HUDEP-2 (cell line): ENCODE measurements around the gene DAB2IP.
"Not testable (repeated sequence)": the region's sequence is repeated elsewhere in the genome, so short reads cannot be mapped to it uniquely, and the experiment has no call there.

ENCODE experiments used
- DNase-seq, 76 experiments: peaks; one replicate each; lab custom pipeline; 2025; ENCODE audit not compliant: unreplicated experiment in 76 of 76; lab: John Stamatoyannopoulos, UW

The DAB2IP gene

DNA sequence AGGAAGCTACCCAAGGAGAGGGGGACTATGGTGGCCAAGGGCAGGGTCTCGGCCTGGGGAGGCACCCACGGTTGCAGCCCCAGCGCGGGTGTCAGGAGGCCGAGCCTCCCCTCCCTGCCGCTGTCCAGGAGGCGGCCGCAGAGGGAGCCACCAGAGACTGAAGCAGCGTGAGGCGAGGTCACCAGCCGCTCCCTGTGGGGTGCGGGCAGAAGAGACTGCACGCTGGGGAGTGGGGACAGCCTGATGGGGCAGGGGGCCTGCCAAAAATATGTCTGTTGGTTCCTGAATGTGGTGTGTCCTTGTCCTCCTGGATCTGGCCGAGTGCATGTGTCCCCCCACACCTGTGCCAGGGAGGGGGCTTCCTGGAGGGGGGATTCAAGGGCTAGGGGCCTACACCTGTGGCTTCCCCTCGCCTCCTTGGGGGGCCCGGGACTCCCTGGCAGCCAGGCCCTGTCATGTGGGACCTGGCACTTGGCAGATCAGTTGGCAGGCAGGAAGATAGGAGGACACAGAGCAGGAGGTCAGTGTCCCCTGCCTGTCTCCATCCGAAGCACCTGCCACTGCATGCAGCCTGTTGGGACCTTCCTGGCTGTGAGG, 131.2 kb downstream of the DAB2IP start:
- no peak for DNase-seq

DNA sequence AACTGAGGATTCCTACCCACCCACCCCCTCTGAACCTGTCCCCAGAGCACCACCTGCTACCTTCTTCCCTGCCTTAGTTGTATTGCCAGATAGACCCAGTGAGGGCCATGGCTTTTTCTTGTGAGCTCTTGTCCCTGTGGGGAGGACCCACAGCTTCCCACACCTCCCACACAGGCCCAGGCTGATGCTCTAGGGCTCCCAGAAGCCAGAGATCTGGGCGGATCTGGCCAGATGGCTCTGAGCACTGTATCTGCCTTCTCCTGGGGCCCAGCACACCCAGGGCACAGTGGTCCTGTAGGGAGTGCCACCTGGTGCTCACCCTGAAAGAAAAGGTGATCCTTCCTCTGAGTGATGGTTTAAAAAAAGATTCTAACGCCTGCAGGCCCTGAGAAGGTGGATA, 131.7 kb downstream of the DAB2IP start:
- no peak for DNase-seq

DNA sequence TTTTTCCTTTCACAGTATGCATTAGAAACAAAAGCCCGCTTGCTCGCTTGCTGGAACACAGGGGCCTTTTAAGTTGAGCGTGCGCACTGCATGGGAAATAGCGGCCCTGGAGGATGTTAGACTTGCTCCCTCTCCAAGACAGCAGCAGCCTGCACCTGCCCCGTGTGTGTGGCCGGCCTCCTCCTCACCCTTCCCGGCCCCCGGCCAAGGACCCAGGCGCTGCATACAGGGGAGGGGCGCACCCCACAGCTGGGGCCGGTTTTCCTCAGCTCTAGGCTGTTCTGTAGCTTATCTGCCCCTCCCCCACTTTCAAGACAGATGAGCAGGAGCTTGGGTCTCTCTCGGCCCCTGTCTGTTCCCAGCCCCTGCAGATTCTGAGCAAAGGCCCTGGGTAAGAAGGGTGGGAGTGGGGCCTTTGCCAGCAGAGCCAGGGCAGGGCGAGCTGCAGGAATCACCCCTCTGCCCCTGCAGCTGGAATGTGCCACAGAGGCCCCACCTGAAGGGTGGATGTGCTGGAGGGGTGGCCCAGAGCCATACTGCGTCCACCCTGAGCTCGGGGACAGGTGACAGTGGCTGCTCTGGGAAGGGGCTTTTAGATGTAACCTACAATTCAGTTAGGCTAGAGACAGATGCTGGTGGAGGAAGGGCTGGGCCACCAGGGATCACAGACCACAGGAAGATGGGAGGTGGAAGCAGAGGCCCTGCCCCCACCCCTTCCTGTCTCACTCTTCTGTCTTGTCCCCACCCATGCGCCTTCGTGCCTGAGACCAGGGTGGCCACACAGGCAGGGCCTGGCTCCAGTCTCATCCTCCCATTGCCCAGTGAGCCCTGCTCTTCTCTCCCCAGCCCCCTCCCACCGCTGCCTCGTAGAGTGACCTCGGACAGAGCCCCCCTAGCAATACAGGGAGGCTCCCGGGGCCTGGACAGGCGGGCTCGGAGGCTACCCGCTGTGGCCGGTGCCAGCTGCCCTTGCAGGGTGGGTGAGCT, 132.4 kb downstream of the DAB2IP start:
- no peak for DNase-seq

DNA sequence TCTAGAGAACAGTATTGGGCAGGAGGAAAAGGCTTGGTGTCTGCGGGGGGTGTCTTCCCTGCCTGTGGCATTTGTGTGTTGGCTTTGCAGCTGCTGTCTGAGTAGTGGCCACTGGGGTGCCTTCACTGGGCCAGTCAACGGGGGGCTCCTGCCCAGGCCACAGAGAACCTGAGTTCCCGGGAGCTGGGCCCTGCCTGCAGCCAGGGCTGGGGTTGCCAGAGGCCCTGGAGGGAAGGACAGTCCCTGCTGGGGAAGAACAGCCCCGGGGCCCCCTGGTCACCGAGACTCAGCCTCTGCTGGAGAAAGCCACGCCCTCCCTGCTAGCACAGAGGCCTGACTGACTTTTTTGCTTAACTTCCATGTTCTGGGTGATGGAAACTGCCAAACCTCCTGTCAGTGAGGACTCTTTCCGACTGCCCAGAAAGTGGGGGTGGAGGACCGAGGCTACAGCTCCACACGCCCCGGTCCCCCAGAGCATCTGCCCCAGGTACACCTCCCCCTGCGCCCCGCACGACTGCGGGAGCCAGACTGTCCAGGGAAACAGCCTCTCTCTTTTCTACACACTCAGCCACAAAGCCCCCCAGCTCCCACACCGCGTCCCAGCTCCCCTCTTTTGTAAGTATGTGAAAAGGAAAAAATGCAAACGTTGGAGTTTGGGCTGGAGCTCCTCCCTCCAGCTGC, 133.4 kb downstream of the DAB2IP start:
- DNase-seq, result no peak

DNA sequence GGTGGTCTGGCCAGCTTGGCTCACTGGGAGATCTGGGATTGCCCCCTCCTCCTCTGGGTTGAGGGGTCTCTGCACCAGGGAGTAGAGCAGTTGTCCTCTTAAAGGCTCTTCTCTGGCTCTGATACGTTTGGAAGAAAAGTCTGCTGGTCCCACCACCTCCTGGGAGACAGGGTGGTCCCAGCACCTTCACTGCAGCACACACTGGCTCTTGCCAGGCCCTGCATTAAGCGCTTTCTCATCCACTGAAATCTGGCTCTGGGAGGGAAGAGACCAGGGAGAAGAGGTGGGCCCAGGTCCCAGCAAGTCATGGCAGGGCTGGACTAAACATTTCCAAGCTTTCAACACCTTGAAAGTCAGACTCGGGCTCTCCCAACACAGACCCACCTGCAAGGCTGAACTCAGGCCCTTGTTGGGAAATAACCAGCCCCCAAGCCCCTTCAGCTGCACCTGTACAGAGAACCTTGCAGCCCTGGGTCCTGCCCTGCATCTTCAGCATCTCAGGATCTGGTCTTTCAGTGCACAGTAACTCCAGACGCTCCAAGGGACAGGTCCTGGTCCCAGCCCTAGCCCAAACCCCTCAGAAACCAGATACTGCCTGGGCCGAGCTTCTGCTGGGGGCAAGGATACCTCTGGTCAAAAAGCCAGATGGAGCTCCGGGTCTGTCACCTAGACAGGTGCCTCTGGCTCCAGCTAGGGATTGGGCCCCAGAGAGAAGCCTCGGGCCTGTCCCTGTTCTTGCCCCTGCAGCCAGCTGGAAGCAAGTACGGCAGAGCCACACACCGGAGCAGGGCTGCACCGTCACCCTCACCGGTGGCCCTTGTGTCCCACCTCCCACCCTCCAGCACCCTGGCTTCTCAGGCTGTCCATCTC, 134.5 kb downstream of the DAB2IP start:
- DNase-seq, result no peak

DNA sequence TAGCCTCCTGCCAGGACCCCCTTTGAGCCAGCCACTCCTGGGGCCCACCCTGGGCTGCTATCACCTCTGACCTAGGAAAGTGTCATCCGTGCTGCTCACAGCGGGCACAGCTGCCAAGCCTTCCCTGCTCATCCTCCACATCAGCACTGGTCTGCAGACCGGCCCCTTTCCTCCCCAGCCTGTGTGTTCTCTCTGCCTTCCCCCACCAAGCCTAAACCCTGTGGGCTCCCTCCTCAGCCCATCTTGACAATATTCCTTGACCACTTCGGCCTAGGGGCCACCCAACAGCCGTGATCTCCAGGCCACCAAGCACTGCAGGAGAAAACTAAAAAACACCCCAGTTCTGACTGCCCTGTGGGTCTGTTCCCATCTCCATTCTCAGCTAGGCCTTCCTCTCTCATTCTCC, 135.1 kb downstream of the DAB2IP start:
- no peak for DNase-seq

DNA sequence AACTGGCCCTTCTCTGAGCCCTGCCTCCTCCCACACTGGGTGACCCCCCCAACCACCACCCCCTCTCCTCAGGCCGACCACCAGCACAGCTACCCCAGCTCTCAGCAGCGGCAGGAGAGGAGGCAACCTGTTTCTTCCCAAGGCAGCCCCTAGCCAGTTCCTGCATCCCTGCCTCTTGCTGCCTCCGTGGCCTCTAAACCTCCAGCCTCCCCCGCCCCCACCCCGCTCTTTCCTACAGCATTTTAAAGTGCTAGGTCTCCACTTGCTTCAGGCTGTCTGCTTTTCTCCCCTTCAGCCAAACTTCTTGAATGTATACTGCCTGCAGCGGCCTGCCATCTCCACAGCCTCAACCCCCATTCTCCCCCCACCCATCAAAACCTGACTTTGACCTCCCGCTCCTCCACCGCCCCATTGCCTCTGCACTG, 135.6 kb downstream of the DAB2IP start:
- no peak for DNase-seq

DNA sequence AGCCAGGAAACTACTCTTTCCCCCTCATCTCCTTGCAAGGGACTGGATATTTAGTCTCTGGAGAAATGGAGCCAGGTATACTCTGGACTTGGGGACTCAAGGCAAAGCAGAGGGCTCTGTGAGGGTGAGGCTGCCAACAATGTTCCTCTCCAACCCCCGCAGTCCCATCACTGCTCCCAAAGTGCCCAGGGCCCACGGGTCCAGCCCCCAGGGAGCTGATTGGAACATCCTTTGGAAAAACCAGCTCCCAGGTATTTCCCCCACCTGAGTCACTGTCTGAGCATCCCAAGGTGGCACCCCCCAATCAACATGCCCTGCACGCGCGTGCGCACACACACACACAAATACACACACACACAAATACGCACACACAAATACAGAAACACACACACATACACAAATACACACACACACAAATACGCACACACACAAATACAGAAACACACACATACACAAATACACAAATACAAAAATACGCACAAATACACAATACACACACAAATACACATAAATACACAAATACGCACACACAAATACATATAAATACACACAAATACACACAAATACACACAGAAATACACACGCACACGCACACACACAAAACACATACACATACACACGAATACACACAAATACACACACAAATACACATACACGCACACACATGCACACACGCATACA, 137.4 kb downstream of the DAB2IP start:
- no peak for DNase-seq

DNA sequence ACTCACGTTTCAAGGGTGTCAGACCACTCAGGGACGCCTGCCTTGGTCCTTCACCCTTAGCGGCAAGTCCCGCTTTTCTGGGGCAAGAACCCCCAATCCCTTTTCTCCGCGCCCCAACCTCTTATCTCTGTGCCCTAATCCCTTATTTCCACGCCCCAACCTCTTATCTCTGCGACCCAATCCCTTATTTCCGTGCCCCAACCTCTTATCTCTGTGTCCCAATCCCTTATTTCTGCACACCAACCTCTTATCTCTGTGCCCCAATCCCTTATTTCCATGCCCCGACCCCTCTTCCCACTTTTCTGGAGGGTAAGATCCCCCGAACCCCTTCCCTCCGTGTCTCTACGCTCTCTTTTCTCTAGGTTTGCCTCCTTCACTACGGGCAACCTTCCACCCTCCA, 139.4 kb downstream of the DAB2IP start:
- no peak for DNase-seq

DNA sequence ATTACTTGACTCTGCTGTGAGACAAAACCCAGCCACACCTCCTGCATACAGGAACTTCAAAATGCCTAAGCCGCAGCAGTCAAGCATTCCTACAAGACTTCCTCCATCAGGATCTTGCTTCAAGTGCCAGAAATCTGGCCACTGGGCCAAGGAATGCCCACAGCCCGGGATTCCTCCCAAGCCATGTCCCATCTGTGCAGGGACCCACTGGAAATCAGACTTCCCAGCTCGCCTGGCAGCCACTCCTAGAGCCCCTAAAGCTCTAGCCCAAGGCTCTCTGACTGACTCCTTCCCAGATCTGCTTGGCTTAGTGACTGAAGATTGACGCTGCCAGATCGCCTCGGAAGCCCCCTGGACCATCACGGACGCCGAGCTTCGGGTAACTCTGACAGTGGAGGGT, 141.0 kb downstream of the DAB2IP start:
- DNase-seq, result not testable (repeated sequence)

DNA sequence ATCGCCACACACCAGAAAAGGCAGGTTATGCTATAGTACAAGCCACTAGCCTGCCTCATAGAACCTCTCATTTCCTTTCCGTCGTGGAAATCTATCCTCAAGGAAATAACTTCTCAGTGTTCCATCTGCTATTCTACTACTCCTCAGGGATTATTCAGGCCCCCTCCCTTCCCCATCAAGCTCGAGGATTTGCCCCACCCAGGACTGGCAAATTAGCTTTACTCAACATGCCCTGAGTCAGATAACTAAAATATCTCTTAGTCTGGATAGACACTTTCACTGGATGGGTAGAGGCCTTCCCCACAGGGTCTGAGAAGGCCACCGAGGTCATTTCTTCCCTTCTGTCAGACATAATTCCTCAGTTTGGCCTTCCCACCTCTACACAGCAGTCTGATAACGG, 142.9 kb downstream of the DAB2IP start:
- not testable (repeated sequence) for DNase-seq

DNA sequence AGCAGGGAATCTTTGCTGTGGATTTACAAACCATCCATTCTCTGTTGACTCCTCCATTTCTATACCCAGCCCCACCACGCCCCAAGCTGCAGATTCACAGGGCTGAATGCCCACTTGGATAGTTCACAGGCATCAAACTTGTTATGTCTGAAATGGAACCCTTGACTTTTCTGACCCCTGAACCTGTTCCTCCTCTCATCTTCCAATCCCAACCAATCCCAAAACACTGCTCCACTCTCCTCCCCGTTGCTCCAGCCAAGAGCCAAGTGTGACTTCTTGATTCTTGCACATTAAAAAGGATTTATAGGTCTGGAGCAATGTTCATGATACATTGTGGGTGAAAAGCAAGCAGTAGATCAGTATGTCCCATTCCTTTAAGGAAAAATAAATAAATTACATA, 145.6 kb downstream of the DAB2IP start:
- no peak for DNase-seq

DNA sequence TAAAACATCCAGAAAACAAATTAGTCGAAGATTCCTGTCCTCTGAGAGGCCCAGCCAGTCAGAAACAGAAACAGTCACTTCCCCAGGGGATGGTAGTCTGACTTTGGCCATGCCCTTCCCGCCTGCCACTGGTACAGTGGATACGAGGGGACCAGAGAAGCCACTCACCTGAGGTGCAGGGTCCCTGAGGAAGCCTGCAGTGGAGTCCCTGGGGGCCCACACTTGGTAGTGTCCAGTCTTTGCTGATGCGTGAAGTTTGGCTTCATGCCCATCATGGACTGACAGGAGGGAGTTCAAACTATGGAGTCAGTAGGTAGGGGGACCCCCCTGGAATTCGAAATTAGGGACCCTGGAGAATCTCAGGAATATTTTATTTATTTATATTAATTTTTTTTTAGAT, 147.5 kb downstream of the DAB2IP start:
- DNase-seq, result no peak

DNA sequence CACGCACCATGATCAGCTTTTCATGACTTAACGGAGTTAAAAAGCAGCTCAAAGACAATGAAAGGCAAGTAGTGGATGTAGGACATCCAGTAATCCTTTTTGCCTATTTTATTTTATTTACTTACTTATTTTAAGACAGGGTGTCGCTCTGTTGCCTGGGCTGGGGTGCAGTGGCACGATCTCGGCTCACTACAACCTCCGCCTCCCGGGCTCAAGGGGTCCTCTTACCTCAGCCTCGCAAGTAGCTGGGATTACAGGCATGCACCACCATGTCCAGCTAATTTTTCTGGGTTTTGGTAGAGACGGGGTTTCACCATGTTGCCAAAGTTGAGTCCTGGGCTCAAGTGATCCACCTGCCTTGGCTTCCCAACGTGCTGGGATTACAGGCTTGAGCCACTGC, 148.9 kb downstream of the DAB2IP start:
- no peak for DNase-seq

DNA sequence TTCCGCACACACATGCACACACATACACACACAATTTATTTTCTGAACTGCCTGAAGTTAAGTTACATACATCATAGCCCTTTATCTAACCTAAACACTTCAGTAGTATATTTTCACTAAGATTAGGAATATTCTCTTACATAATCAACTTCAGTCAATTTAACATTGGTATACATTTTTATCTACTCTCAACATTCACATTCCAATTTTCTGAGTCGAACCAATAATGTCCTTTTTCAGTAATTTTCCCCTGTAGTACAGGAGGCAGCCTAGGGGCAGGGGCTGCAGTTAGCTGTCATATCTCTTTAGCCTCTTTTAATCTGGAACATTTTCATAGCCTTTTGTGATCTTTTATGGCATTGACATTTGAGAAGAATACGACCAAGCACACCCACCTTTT, 150.1 kb downstream of the DAB2IP start:
- DNase-seq, result peak in 2 of 76 experiments; percentile 11 to 15

DNA sequence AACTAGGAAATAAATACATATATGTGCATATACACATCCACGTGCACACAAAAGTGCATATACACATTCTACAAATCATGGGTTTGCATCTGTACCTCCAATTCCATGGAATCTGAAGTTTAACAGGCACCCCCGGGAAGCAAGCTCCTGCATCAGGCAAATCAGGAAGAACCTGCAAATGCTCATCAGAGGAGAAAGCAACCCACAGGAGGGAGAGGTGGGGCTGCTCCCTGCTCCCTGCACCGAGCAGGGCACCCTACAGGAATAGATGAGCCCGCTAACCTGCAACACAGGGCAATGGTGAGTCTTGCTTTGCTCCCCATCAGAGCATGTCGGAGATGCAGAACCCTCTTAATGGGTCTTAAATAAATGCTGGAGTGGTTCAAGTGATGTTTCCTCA, 151.3 kb downstream of the DAB2IP start:
- no peak for DNase-seq

DNA sequence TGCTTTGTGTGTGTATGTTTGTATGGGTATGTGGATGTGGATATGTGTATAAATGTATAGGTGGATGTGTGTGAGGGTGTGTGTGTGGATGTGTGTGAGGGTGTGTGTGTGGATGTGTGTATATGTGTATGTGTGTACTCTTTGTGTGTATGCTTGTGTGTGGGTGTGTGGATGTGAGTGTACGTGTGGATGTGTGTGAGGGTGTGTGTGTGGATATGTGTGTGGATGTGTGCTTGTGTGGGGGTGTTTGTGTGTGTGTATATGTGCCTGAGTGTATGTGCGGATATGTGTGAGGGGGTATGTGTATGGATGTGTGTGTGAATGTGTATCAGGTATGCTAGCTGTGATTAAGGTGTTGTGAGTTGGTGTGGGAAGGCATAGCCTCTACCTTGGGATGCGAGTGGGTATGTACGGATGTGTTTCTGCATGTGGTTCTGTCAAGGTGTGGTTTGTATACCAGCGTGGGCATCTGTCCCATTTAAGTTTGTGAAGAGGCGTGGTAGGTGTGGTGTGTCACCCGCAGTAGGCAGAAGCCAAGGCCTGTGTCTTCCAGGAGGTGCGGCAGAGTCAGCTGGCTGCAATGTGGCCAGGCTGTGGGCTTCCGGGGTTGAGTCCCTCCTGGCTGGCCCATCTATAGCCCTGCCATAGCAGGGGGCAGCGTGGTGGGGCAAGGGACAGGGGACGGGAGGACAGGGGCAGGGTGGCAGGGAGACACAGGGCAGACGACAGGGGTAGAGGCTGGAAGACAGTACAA, 155.8 kb downstream of the DAB2IP start:
- no peak for DNase-seq

DNA sequence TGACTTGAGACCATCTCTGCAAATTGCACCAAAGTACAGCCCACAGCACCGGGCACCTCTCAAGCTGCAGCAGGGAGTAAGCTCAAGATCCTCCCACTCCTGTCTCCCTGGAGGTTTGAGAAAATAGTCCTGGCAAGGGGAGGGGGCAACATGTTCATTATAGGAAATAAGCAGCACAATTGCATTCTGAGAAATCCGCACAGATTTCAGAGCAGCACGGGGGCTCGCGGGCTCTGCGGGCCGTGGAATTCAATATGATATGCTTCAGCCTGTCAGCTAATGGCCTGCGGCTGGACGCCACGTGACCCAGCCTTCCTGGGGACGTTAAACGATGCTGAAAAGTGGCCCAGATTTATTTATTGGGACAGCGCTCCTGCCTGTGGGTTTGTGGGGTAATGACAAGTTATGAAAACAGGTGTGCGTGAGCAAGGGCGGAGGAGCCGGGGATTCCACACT, 156.4 kb downstream of the DAB2IP start:
- no peak for DNase-seq

DNA sequence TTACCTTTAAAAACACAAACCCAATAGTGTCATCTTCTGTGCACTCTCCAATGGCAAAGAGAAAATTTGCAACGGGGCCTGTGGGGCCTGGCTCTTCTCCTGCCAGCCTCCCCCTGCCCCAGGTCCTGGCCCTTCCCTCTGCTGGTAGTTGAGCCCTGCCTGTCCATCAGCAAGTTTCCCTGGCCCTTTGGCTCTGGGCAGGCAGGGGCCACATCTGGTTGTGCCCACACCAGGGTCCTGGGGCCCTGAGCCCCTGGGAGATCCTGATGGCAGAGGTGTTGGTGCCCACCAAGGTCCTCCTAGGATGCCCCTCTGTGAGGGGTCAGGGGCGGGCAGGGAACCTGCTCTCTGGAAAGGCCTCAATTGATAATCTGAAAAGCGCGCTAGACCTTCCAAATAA, 157.3 kb downstream of the DAB2IP start:
- DNase-seq, result no peak
